GM04503 (cell line): ENCODE results near the gene SLC15A3.

Source experiments
- DNase-seq: peaks from one replicate; pipeline ENCODE4 v3.0.0-alpha.2; 2012; ENCODE audit warnings: low read depth

The SLC15A3 gene

GRCh38 chr11:60928563-60929001 lies 23.4 kb downstream of the SLC15A3 start:
- DNase-seq, result no peak

GRCh38 chr11:60927600-60927999 lies 24.4 kb downstream of the SLC15A3 start:
- DNase-seq, result no peak

GRCh38 chr11:60927061-60927592 lies 24.8 kb downstream of the SLC15A3 start:
- no peak for DNase-seq

- no peak for DNase-seq
Measured at GRCh38 chr11:60926500-60926899, 25.5 kb downstream of the SLC15A3 start.

- DNase-seq, result no peak
Measured at GRCh38 chr11:60925868-60926267, 26.1 kb downstream of the SLC15A3 start.

GRCh38 chr11:60924906-60925853 lies 26.8 kb downstream of the SLC15A3 start:
- no peak for DNase-seq

- DNase-seq, result no peak
Measured at GRCh38 chr11:60924110-60924905, 27.7 kb downstream of the SLC15A3 start, which contains the start of gene TMEM132A. TMEM132A (plus strand) TSS chr11:60924460; CDS start chr11:60924634, 174 bp downstream.

GRCh38 chr11:60923800-60924109 lies 28.2 kb downstream of the SLC15A3 start:
- DNase-seq, result no peak

GRCh38 chr11:60923326-60923725 lies 28.6 kb downstream of the SLC15A3 start:
- no peak for DNase-seq

- no peak for DNase-seq
Measured at GRCh38 chr11:60922906-60923305, 29.1 kb downstream of the SLC15A3 start.

GRCh38 chr11:60921777-60922335 lies 30.1 kb downstream of the SLC15A3 start:
- DNase-seq, result no peak

GRCh38 chr11:60921259-60921658 lies 30.7 kb downstream of the SLC15A3 start:
- no peak for DNase-seq

- no peak for DNase-seq
Measured at GRCh38 chr11:60919956-60920355, 32.0 kb downstream of the SLC15A3 start.

- no peak for DNase-seq
Measured at GRCh38 chr11:60919320-60919719, 32.7 kb downstream of the SLC15A3 start.

GRCh38 chr11:60918939-60919265 lies 33.1 kb downstream of the SLC15A3 start:
- no peak for DNase-seq

- no peak for DNase-seq
Measured at GRCh38 chr11:60918251-60918938, 33.6 kb downstream of the SLC15A3 start.

- no peak for DNase-seq
Measured at GRCh38 chr11:60917267-60917666, 34.7 kb downstream of the SLC15A3 start.

- no peak for DNase-seq
Measured at GRCh38 chr11:60916669-60917206, 35.2 kb downstream of the SLC15A3 start.

- no peak for DNase-seq
Measured at GRCh38 chr11:60915248-60915914, 36.6 kb downstream of the SLC15A3 start.

- no peak for DNase-seq
Measured at GRCh38 chr11:60914633-60915247, 37.2 kb downstream of the SLC15A3 start.
